Raji (cell line): ENCODE results near the gene FOXB1.

ENCODE experiments used
- POLR2A ChIP-seq: IDR thresholded peaks from 2 replicates; pipeline ENCODE4 v1.6.1; 2011; ENCODE audit warnings: low read depth, low read length, control low read depth; ENCODE audit not compliant: insufficient read depth

Gene FOXB1

DNA sequence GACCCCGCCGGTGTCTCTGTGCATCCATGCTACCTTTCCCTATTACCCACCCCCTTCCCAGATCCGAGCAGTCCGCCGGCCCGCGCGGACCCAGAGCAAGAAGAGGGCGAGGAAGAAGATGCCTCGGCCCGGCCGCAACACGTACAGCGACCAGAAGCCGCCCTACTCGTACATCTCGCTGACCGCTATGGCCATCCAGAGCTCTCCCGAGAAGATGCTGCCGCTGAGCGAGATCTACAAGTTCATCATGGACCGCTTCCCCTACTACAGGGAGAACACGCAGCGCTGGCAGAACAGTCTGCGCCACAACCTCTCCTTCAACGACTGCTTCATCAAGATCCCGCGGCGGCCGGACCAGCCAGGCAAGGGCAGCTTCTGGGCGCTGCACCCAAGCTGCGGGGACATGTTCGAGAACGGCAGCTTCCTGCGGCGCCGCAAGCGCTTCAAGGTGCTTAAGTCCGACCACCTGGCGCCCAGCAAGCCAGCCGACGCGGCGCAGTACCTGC, 788 bp downstream of the FOXB1 start:
- TF ChIP-seq POLR2A = no peak

- TF ChIP-seq POLR2A = no peak
Measured at GRCh38 chr15:60005352-60006202, 1.5 kb downstream of the FOXB1 start.

GRCh38 chr15:60006203-60006862, 2.2 kb downstream of the FOXB1 start:
- no peak for TF ChIP-seq POLR2A

GRCh38 chr15:60006873-60007272, 2.8 kb downstream of the FOXB1 start:
- TF ChIP-seq POLR2A = no peak

GRCh38 chr15:60009124-60009960, 5.2 kb downstream of the FOXB1 start:
- no peak for TF ChIP-seq POLR2A

- TF ChIP-seq POLR2A = no peak
Measured at GRCh38 chr15:60009980-60010732, 6.0 kb downstream of the FOXB1 start.

DNA sequence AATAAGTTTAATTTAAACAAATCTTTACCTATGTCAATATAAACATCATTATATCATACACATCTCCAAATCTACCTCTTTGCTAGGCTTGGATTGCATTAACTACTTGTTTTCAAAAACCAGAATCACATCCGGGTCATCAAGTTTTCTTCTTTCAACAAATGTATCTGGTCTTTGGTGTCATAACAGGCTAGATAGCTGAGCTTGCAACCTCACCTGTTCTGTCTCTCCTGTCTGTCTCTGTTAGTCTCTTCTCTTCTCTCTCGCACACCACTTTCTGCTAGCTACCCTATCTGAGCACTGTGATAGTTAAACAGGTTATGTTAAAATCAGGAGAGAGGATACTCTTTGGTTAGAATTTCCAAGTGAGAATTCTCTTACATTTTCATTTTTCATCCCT, 6.7 kb downstream of the FOXB1 start:
- no peak for TF ChIP-seq POLR2A

- TF ChIP-seq POLR2A = no peak
Measured at GRCh38 chr15:60012695-60013094, 8.6 kb downstream of the FOXB1 start.

- TF ChIP-seq POLR2A = no peak
Measured at GRCh38 chr15:60017538-60018520, 13.7 kb downstream of the FOXB1 start.

GRCh38 chr15:60020736-60021135, 16.6 kb downstream of the FOXB1 start:
- TF ChIP-seq POLR2A = no peak

DNA sequence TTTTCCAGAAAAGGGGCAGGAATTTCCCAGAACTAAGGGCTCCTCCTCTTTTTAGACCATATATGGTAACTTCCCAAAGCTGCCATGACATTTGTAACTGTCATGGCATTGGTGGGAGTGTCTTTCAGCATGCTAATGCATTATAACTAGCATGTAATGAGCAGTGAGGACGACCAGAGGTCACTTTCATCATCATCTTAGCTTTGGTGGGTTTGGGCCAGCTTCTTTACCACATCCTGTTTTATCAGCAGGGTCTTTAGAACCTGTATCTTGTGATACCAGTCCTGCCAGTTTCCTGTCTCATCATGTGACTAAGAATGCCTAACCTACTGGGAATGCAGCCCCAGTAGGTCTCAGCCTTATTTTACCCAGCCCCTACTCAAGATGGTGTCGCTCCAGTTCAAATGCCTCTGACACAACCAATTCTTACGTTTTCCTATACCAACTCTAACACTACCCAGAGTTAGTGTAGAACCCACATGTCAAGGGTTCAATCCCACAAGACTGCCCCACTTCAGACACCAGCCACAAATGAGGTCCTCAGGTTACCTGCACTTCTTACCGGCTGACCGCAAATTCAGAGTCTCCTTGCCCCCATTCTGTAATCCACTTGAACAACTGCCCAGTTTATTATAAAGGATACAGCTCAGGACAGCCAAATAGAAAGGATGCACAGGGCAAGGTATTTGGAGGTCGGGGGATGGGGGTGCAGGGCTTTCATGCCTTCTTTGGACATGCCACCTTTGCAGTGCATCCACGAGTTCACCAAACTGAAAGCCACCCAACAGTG, 17.7 kb downstream of the FOXB1 start:
- TF ChIP-seq POLR2A = no peak

GRCh38 chr15:60022379-60022741, 18.2 kb downstream of the FOXB1 start:
- no peak for TF ChIP-seq POLR2A

DNA sequence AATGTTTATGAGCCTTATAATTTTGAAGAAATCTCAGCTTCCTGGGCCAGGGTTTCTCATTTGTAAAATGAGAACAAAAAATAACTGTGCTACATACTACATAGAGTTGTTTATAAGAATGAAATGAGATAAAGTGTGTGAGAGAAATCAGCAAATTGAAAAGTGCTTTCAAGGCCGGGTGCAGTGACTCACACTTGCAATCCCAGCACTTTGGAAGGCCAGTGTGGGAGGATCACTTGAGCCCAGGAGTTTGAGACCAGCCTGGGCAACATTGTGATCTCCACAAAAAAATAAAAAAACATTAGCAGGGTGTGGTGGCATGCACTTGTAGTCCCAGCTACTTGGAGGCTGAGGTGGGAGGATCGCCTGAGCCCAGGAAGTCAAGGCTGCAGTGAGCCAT, 22.4 kb downstream of the FOXB1 start:
- TF ChIP-seq POLR2A = no peak
